T1000 (cell line): Measurements from ENCODE around the gene C6orf136.

Source experiments
- DNase-seq: peaks from one replicate; lab custom pipeline; 2025; ENCODE audit warnings: mixed read lengths; lab: John Stamatoyannopoulos, UW

Gene C6orf136

DNA sequence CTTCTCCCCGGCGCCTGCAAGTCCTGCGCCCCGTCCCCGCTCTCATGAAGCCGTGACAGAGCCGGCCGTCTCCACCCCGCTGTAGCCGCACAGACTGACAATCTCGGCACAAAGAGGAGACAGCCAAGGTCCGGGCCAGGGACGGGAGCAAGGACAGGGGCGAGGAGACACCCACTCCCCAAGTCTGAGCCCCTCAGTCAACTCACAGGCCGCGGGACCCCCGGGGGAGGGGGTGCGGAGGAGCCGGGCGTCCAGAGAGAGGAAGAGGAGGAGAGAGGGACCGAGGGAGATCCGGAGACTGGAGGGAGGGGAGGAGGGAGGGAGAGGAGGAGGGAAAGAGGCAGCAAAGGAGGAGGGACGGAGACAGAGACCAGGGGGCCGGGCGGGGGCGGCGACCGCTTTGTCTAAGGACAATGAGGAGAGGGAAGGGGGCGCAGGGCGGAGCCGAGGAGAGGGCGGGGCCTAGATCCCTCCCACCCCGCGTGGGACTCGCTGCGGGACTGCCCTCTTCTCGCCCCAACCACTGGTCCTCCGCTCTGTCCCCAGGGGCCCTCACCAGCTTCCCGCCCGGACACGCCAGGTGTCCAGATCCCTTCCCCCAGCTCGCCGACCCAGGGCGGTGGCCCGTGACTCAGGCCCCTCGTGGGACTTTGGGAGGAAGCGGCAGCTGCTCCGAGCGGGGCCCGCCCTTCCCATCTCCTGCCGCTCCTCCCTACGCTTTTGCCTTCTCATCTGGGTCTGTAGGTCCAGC is 40.1 kb downstream of the C6orf136 start:
- peak; percentile 97 for DNase-seq

DNA sequence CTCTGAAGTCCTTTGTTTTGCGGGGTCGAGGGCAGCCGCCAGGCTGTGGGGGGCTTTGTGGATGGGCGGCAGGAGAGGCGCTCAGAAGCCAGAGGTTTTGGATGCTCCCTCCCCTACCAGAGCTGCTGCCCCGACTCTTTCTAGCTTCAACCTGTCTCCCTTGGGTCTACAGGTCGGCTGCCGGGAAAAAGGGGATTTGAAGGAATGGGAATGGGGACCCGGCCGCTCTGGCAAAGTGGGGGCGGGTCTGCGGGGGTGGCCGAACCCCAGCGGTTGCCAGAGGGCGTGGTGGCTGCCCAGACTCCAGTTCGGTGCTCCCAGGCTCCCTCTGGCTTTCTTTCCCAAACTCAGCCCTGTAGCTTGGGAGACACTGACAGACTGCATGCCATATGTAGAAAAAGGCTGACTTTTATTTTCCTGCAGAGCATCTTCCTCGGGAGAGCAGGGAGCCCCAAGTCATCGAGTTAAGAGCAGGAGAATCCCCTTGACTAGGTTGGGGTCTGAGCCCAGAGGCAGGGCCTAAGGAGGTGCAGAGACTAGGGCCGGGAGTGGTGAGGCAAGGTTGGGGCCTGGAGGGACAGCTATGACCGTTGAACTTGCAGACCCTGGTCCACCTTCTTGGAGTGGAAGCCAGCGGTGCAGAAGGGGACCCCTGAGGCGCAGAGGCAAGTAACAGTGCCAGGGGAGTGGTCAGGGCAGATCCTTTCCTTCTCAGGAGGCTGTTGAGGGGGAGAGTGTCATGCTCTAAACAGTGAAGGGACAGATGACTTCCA is 40.9 kb downstream of the C6orf136 start:
- no peak for DNase-seq

DNA sequence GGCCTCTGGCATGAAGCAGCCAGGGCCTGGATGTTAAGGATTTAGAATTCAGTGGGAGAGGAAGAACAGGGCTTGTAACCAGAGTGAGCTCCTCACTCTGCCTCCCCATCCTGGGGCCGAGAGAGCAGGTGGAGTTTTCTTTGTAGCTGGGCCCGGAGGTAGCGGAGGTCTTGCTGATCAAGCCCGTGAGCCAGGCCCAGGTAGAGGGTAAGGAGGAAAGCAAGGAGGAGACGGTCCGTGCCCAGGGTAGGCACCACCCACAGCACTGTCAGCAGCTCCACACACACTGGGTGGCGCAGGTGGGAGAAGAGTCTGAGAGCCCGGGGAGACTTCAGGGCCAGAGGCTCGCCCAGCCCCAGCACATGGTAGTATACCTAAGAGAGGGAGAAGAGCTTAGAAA is 41.6 kb downstream of the C6orf136 start:
- no peak for DNase-seq

DNA sequence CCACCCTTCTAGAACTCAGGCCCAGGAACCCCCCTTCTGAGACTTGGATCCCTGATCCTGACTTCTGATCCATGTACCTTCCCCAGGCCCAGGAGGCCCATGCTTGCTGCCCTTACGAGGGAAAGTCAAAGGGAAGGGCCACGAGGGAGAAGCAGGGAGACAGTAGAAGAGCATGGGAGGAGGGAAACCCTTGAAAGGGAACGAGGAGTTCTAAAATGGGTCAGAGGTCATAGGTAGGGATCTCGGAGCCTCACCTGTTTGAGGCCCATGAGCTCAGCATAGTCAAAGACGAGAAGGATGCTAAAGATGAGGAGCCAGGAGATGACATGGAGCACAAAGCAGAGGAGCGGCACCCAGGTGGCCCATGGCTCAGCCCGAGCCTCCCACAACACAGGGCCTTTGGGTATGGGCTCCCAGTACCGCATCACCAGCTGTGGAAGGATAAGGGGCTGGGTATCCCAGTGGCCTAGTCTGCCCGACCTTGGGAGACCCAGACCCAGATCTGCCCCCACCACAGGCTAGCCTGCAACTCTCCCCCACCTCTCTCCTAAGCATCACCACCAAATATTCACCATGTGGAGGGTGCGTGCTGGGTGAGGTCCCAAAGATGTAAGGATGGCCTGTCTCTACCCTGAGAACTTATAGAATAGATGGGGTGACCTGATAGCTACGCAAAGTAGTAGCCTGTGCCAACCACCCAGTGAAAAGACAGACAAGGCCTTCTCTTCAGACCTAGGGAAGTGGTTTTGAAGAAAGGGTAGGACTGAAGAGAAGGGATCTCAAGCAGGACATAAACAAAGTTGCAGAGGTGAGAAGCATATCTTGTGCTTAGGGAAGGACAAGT is 42.3 kb downstream of the C6orf136 start:
- no peak for DNase-seq

DNA sequence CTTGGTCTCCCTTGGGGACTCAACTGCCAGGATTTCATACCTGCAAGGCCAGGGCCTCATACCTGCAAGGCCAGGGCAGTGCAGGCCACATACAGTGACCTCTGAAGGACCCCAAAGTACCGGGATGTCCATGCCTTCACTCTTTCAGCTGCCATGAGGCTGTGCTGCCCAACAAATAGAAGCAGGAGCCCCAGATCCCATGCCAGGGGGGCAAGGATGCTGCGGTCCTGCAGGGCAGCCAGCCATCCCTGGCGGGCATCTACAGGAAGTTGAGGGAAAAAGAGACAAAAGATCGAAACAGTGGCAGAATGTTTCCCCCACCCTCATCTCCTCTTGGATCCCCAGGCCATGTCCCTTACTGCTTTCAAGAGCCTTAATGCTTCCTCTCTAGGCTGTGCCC is 43.1 kb downstream of the C6orf136 start:
- no peak for DNase-seq

DNA sequence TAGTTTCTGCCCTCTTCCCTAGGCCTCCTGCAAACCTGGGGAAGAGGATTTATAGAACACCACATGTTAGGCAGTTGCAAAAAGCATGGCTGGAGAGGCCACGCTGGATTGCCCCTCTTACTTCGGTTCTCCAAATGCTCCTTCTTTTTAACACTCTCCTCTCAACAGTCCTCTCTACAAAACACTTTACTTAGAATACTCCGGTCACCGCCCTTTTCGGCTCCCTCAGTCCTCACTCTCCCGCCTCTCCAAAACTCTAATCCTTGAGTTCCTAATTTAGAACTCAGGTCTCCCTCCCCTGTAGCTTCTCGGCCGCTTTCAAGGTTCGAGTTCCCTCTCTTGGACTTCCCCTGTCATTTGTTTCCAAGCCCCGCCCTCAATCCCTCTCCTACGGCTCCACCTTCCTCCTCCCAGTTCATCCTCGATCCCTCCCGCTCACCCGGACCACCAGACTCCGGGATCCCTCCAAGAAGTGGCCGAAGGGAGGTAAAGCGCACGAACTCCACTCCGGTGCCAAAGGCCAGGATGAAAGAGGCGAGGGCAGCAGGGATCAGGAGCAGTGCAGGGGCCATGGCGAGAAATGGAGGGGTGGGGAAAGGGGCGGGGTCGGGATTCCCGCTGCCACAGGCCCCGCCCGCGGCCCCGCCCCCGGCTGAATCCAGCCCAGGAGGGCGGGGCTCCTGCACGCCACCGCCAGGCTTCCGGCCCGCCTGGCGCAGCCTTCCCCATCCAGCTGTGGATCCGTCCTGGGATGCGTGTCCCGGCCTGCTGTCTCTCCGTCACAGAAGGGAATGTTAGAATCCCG is 43.7 kb downstream of the C6orf136 start, which contains the start of gene NRM:
Gene NRM (minus strand): TSS at position 582 of the 805 bp plus-strand sequence. CDS start 10 bp downstream, at position 572.
- peak; percentile 83 for DNase-seq

DNA sequence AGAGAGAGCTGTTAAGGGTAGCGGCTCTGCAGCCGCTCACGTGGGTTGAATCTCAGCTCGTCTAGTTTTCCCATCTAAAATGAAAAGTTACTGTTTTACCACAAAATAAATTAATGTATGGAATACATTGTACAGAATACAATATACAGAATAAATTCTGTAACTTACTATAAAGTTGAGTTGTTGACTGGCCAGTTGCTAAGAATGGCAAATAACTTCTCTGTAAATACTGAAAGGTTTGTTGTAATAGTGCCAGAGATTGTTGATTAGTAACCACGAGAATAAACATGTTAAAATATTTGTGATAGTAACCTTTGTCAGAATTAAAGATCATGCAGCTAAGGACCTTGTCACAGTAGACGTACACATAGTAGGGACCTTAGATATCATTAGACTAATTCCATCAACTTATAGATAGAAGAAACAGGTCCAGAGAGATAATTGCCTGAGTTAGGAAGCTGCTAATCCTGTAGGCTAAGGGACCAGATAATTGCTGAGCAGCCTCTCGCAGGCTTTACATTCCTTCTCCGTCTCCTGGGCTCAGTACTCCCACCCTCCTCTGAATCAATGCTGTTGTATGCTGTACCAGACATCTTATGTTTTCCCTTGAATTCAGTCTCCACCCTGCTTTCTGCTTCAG is 44.4 kb downstream of the C6orf136 start:
- DNase-seq, result no peak

DNA sequence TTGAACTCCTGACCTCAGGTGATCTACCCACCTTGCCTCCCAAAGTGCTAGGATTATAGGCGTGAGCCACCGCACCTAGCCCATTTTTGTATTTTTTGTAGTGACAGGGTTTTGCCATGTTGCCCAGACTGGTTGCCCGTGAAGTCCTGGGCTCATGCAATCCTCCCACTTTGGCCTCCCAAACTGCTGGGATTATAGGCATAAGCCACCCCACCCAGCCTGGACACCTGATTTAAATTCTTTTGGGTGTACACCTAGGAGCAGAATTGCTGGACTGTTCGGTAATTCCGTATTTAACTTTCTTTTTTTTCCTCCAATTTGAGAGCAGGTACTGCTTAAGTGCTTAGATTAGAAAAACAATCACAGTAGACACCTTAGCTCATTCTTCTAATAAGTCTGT is 49.5 kb downstream of the C6orf136 start:
- DNase-seq, result no peak

DNA sequence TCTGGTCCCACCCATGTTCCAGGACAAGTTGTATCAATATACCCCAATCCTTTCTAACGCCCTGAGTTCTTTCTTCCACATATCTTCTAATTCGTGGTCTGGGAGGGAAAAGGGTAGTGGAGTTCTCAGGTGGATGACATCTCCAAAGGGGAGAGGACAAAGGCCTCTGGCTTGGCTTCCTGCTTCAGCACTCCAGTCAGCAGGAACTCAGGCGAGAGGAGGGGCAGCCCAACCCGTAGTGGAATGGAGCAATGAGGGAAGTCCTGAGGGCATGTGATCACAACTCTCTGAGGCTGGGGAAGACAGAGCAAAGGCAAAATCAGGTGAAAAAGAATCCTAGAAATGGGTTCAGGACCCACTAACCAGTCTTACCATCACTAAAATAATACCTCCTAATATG is 53.4 kb downstream of the C6orf136 start:
- no peak for DNase-seq
